GM19240 (cell line): ENCODE measurements around the gene TTLL5.
A peak's percentile ranks its signal among the peaks of the same experiment; 100 is the strongest.

Source experiments
- DNase-seq: peaks from one replicate; pipeline ENCODE4 v3.0.0; 2011; ENCODE audit warnings: low spot score; ENCODE audit not compliant: insufficient read length

Gene TTLL5

DNA sequence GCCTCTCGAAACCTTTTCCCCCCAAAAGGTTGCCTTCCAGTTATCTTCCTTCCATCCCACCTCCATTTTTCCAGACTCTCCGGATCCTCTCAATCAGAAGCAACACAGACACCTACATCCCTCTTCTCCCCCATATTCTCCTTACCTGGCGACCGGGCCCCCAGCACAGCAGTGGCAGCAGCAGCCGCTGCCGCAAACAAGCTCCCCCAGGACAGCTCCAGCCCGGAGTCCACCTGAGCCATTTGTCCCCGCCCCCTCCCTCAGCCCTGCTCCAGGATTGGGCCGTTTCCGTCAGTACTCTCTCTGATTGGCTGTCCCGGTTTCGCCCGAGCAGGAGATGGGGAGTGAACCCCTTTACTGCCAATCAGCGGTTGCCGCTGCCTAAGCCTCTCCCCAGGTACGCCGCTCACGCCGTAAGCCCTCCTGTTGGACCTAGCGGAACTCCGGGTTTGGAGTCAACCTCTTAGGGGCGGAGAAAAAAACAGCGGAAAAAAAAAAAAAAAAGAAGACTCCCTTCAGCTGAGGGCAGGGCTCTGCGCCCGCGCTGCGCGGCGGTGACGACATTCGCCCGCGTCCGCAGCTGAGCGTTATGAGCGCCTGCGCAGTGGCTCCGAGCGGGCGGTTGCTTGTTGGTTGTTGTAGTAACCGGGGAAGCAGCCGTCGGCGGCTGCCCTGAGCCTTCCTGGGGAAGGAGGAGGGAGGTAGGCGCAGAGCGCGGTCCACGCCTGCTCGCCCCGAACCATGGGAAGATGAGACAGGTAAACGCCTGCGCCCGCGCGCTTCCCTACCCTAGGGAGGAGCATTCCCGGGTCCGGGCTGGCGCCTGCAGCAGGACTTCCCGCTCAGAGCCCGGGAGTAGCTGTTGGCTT, at the start of gene TTLL5, which contains the start of gene ERG28:
TSS of gene TTLL5 (plus strand) at position 617 of the 869 bp plus-strand sequence. CDS start 1,904 bp downstream, outside the sequence.
TSS of gene ERG28 (minus strand) at position 247 of the 869 bp plus-strand sequence. CDS start 3,374 bp downstream, outside the sequence.
- DNase-seq: peak; percentile 94

GRCh38 chr14:75612157-75612556, 48.9 kb upstream of the TTLL5 start:
- no peak for DNase-seq

DNA sequence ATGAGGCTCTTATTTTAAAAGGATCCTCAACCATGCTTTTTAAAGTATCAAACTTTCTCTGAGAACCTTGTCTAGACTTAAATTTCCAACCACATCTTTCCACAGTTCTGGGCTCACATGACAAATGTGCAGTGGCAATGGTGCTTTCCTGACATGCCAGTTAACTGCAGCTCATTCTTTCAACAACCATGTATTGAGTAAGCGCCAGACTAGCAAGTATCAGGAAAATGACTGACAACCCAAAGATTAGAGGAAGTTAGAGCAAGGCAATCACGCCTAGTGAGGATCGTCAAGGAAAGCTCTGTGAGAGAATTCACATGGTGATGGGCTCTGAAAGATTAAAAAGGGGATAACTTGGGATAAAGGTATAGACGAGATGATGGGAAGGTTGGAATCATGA, 46.9 kb upstream of the TTLL5 start:
- DNase-seq: no peak

GRCh38 chr14:75615200-75615599, 45.8 kb upstream of the TTLL5 start:
- DNase-seq: no peak

- no peak for DNase-seq
These were observed 41.5 kb upstream of the TTLL5 start for GRCh38 chr14:75619548-75619947.

- no peak for DNase-seq
These were observed 36.0 kb upstream of the TTLL5 start for GRCh38 chr14:75625034-75625433.

GRCh38 chr14:75626396-75626795, 34.6 kb upstream of the TTLL5 start:
- no peak for DNase-seq

DNA sequence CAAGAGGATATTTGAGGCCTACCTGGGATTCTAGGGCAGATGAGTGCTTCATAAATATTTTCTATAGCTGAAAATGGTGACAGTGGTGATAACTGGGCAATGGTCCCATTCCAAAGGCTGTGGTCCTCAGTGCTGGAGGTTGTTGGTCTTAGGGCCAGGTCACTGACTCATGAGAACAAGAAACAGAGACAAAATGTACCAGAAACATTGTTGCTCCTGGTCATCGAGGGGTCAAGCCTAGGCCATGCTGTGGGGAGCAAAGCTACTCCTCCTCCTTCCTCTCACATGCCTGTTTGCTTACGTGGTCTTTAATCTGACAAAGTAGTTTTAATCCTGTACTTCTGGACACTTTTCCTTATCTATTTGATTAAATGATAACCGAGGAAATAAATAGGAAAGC, 34.2 kb upstream of the TTLL5 start:
- DNase-seq: no peak

- no peak for DNase-seq
These were observed 33.6 kb upstream of the TTLL5 start for GRCh38 chr14:75627406-75627805.

- DNase-seq: no peak
These were observed 32.2 kb upstream of the TTLL5 start for GRCh38 chr14:75628816-75629215.

GRCh38 chr14:75630695-75631452, 30.2 kb upstream of the TTLL5 start:
- DNase-seq: no peak

DNA sequence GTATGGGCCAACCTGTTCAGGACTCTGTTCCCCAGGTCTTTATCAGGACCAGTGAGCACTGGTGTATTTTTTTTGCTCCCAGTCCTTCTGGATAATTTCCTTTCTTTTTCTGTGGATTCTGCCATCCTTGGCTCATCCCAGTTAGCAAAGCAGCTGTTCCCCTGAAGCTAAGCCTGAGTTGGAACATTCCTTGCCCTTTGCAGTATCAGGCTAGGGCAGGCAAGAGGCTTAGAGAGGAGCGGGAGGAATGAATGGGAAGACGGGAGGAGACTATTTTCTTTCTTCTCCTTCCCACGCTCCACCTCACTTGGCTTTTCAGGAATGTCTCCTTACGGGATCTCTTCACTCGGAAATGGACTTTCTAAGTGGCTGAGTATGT, 29.6 kb upstream of the TTLL5 start:
- no peak for DNase-seq

GRCh38 chr14:75634848-75635247, 26.2 kb upstream of the TTLL5 start:
- no peak for DNase-seq

GRCh38 chr14:75636100-75636692, 24.9 kb upstream of the TTLL5 start:
- DNase-seq: no peak

DNA sequence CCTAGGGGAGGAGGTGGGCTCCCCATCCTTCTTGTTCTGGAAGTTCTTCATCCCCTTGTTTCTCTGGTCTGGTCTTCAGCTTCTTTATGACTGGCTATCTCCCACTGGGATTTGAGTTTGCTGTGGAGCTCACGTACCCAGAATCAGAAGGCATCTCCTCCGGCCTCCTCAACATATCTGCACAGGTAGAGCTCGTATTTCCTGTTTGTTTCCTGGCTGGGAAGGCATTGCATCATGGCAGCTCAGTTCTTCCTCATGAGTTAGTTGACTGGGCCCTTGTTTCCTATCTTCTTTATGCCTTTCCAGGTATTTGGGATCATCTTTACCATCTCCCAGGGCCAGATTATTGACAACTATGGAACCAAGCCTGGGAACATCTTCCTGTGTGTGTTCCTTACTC, 20.2 kb upstream of the TTLL5 start:
- no peak for DNase-seq

GRCh38 chr14:75643985-75644384, 17.1 kb upstream of the TTLL5 start:
- DNase-seq: no peak

- no peak for DNase-seq
These were observed 16.0 kb upstream of the TTLL5 start for GRCh38 chr14:75645056-75645455.

- DNase-seq: no peak
These were observed 14.3 kb upstream of the TTLL5 start for GRCh38 chr14:75646762-75647161.

DNA sequence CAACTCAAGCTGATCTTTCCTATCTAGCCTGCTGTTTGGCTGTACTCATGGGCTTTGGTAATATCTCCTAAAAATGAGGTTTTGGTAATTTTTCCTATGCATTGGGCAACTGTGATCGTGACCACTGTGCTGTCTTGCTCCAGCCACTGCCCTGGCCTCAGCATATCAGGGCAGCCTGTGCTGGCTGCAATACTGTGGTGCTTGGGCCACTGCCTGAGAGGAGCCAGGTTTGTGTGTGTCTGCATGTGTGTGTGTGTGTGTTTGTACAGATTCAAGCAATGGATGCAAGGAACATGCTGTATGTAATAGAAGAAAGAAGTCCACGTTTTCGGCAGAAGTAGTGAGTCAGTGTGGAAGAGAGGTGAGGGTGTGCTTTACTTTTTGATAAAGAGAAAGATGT, 13.4 kb upstream of the TTLL5 start:
- no peak for DNase-seq

DNA sequence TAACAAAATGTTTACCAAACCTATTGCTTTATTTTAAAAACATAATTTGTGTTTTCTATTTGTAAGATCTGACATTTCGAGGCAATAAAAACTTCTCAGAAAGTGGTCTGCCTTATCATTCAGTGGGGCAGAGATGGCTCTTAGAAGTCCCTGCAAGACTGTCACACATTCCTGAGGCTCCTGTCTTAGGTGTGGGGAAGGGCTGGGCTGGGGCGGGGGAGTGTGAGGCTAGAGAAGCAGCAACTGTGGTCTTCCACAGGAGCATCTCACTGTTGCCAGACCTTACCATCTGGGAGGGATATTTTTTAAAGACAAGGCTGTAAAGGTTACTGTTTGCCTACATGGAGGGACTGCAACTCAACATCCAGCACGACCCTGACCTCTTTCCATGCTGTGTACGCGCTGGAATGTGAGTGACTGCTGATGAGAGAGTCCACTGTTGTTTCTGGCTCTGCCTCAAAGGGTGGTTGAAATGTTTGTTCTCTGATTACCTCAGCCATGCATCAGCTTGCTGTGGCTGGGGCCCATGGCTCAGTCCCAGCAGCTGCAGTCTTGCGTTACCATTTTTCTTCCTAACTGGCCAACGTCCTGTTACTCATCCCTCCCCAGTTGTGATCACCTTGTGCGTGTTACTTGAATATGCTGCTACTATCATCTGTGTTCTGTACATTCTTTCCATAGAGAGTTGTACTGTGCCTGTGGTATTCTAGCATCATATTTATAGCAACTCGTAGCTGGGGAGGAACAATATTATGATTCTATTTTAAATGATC, 12.8 kb upstream of the TTLL5 start:
- DNase-seq: no peak

DNA sequence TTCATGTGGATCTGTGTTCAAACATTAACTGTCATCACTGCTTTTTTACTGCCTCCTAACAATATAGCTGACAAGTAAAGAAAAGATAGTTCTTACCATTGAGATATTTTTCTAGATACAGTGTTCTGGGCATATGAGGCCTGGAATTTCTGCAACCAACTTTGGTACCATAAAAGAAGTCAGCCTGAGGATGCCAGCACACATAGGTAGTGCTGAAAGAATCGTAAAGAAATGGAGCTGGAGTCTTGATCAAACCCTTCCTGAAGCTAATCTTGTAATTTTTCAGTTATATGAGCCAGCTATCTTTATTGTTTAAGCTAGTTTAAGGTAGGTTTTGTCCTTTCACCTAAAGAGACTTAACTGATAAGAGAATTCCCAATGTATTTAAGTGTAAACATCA, 11.7 kb upstream of the TTLL5 start:
- DNase-seq: no peak
